ENCODE data around the gene MATCAP1. TPM values are rescaled to one million over a fixed set of nuclear protein-coding genes. Genes with fewer than 3 reads are reported as not detected.

MATCAP1 gene
- total RNA-seq, 4 donors from 2014 or later: 2.5 to 7.7 (median 4.5) TPM

DNA sequence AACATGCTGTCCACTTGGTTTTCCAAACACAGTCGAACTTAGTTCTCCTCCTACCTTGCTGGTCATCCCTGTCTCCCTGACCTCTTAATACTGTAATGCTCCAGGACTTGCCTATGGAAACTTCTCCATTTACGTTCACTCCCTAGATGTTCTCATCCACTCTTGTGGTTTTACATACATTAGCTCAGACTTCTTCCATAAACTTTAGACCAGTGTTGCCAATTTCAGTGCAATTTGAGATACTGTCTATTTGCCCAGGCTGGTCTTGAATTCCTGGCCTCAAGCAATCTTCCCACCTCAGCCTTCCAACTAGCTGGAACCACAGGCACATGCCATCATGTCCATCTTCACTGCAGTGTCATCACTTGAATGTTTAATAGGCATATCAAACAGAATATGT, 1.5 kb downstream of the MATCAP1 start:
- in situ Hi-C loops (cut with MboI; ENCODE audit: low sequenced_read_pairs in 4 of 4): no loop called here
- no peak for TF ChIP-seq CTCF (IDR thresholded peaks at IDR 0.05 in 4 of 5, conservative IDR thresholded peaks at IDR 0.05 in 1 of 5)
- TF ChIP-seq POLR2A (IDR thresholded peaks at IDR 0.05): no peak
- Histone ChIP-seq H3K27me3 (no peaks in the 10 kb centered on the region), H3K4me1 (peaks cover 30 to 37% of the 10 kb centered on the region in 2 donors), H3K27ac (peak overlapping the region in 1 of 4 donors; percentile 57), H3K9me3 (no peaks in the 10 kb centered on the region), H3K36me3 (no peaks in the 10 kb centered on the region), H3K4me3 (no peak overlapping the region)
- no peak for ATAC-seq
- no peak for DNase-seq
- intact Hi-C loops (cut with DNase I; ENCODE audit: low total_unique reads): no loop called here

GRCh38 chr16:67181346-67181745, 2.4 kb downstream of the MATCAP1 start:
- Histone ChIP-seq H3K4me1 (peaks cover 30 to 37% of the 10 kb centered on the region in 2 donors), H3K27ac (peak overlapping the region in 3 of 4 donors; percentile 38 to 57 (median 51)), H3K27me3 (no peaks in the 10 kb centered on the region), H3K9me3 (no peaks in the 10 kb centered on the region), H3K36me3 (no peaks in the 10 kb centered on the region), H3K4me3 (no peak overlapping the region)
- in situ Hi-C loops (cut with MboI; ENCODE audit: low sequenced_read_pairs in 4 of 4): no loop called here
- TF ChIP-seq POLR2A (IDR thresholded peaks at IDR 0.05): no peak
- TF ChIP-seq CTCF (IDR thresholded peaks at IDR 0.05 in 4 of 5, conservative IDR thresholded peaks at IDR 0.05 in 1 of 5): no peak
- intact Hi-C loops (cut with DNase I; ENCODE audit: low total_unique reads): no loop called here
- no peak for DNase-seq
- ATAC-seq: no peak

DNA sequence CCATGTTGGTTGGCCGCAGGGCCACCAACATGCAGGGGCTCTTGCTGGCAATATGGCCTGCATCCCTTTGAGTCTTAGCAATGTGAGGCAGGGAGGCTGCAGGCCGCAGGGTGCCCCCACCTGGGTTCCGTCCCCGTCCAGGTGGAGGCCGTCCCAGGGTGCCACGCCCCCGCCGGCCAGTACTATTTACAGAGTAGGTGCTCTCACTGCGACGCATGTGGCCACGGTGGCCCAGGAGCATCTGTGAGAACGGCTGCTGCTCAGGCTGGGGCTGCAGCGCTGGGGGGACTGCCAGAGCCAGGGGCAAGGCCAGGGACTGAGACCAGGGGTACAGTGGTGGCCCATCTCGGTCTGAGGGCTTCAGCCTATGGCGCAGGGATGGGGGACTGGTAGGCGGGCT, 3.6 kb downstream of the MATCAP1 start:
- Histone ChIP-seq H3K4me3 (no peak overlapping the region), H3K27me3 (no peaks in the 10 kb centered on the region), H3K27ac (no peak overlapping the region), H3K9me3 (no peaks in the 10 kb centered on the region), H3K4me1 (peaks cover 33 to 35% of the 10 kb centered on the region in 2 donors), H3K36me3 (no peaks in the 10 kb centered on the region)
- intact Hi-C loops (cut with DNase I; ENCODE audit: low total_unique reads): no loop called here
- in situ Hi-C loops (cut with MboI; ENCODE audit: low sequenced_read_pairs in 4 of 4): no loop called here
- no peak for TF ChIP-seq POLR2A (IDR thresholded peaks at IDR 0.05)
- no peak for TF ChIP-seq CTCF (IDR thresholded peaks at IDR 0.05 in 4 of 5, conservative IDR thresholded peaks at IDR 0.05 in 1 of 5)
- no peak for ATAC-seq
- no peak for DNase-seq

GRCh38 chr16:67179421-67180080, 4.2 kb downstream of the MATCAP1 start:
- Histone ChIP-seq H3K27ac (no peak overlapping the region), H3K27me3 (no peaks in the 10 kb centered on the region), H3K4me3 (no peak overlapping the region), H3K36me3 (no peaks in the 10 kb centered on the region), H3K9me3 (no peaks in the 10 kb centered on the region), H3K4me1 (peaks cover 33% of the 10 kb centered on the region in 2 donors)
- DNase-seq (no peak), ATAC-seq (no peak)
- no peak for TF ChIP-seq CTCF (IDR thresholded peaks at IDR 0.05 in 4 of 5, conservative IDR thresholded peaks at IDR 0.05 in 1 of 5)
- TF ChIP-seq POLR2A (IDR thresholded peaks at IDR 0.05): no peak
- intact Hi-C loops (cut with DNase I; ENCODE audit: low total_unique reads): no loop called here
- in situ Hi-C loops (cut with MboI; ENCODE audit: low sequenced_read_pairs in 4 of 4): no loop called here

Measured in gastrocnemius medialis (tissue), 4 donors.